NT2/D1 (cell line): ENCODE data around the gene PSMD3.

Experiments
- DNase-seq: peaks from one replicate; pipeline ENCODE4 v3.0.0-alpha.2; 2011; ENCODE audit warnings: low read depth, low spot score
- H3K27me3 ChIP-seq: 2 replicates; pipeline ENCODE4 v1.6.0; 2011; ENCODE audit warnings: mild to moderate bottlenecking; ENCODE audit not compliant: insufficient read length, insufficient read depth
- H3K36me3 ChIP-seq: 2 replicates; pipeline ENCODE4 v1.6.1; 2011; ENCODE audit warnings: mild to moderate bottlenecking, low read length, mixed read lengths; ENCODE audit not compliant: insufficient read depth, insufficient read length
- H3K4me1 ChIP-seq: 2 replicates; pipeline ENCODE4 v1.5.1; 2011; ENCODE audit not compliant: insufficient read depth, insufficient read length
- H3K4me3 ChIP-seq: 2 replicates; pipeline ENCODE4 v1.5.1; 2011; ENCODE audit warnings: low read depth; ENCODE audit not compliant: insufficient read length
- H3K9ac ChIP-seq: 2 replicates; pipeline ENCODE4 v1.6.0; 2011; ENCODE audit warnings: low read depth; ENCODE audit not compliant: insufficient read length
- H3K9me3 ChIP-seq: 2 replicates; pipeline ENCODE4 v1.5.1; 2011; ENCODE audit warnings: mild to moderate bottlenecking, low read length; ENCODE audit not compliant: insufficient read depth
- SUZ12 ChIP-seq: IDR thresholded peaks from 2 replicates; pipeline ENCODE4 v1.6.1; 2011; ENCODE audit not compliant: insufficient read length, insufficient read depth; ENCODE audit errors: extremely low read depth
- YY1 ChIP-seq: IDR thresholded peaks from 2 replicates; pipeline ENCODE4 v1.6.1; 2011; ENCODE audit not compliant: insufficient read length, insufficient read depth
- ZNF274 ChIP-seq: IDR thresholded peaks from 2 replicates; pipeline ENCODE4 v1.6.1; 2011; ENCODE audit warnings: mild to moderate bottlenecking, low read depth, low read length

PSMD3 gene

GRCh38 chr17:40014375-40014980 lies 33.9 kb downstream of the PSMD3 start:
- DNase-seq, result no peak
- Histone ChIP-seq H3K9ac (peak overlapping the region; percentile 5), H3K9me3 (peaks cover 3% of the 10 kb centered on the region; the same call in 1 of the 2 replicates), H3K36me3 (peaks cover 22% of the 10 kb centered on the region), H3K4me1 (peaks cover 26% of the 10 kb centered on the region), H3K27me3 (peaks cover 2% of the 10 kb centered on the region), H3K4me3 (no peak overlapping the region)
- no peak for TF ChIP-seq YY1
- TF ChIP-seq SUZ12, result no peak
- TF ChIP-seq ZNF274, result no peak

- no peak for DNase-seq
These were observed 34.7 kb downstream of the PSMD3 start, which contains the start of gene CSF3 for GRCh38 chr17:40015005-40015997. TSS of gene CSF3 (plus strand) at chr17:40015440. CDS start at chr17:40015475, 35 bp downstream.

GRCh38 chr17:40015998-40016985 lies 35.7 kb downstream of the PSMD3 start:
- H3K27me3 ChIP-seq, result peaks cover 2% of the 10 kb centered on the region
- H3K9ac ChIP-seq, result no peak overlapping the region
- TF ChIP-seq ZNF274, result no peak
- no peak for TF ChIP-seq YY1
- no peak for TF ChIP-seq SUZ12
- H3K9me3 ChIP-seq, result no peaks in the 10 kb centered on the region
- no peak overlapping the region for H3K4me3 ChIP-seq
- peaks cover 37% of the 10 kb centered on the region for H3K36me3 ChIP-seq
- no peak for DNase-seq
- peaks cover 34% of the 10 kb centered on the region for H3K4me1 ChIP-seq

More at GRCh38 chr17:40015005-40015997, 34.7 kb downstream of the PSMD3 start, which contains the start of gene CSF3:
- H3K9ac ChIP-seq, result peak within 1 kb of the TSS; percentile 5
- peaks cover 2% of the 10 kb centered on the region for H3K27me3 ChIP-seq
- H3K9me3 ChIP-seq, result peaks cover 3% of the 10 kb centered on the region; the same call in 1 of the 2 replicates
- TF ChIP-seq YY1 (no peak), SUZ12 (no peak), ZNF274 (no peak)
- peaks cover 30% of the 10 kb centered on the region for H3K36me3 ChIP-seq
- H3K4me3 ChIP-seq, result no peak within 1 kb of the TSS
- peaks cover 34% of the 10 kb centered on the region for H3K4me1 ChIP-seq

GRCh38 chr17:40017422-40018080 lies 36.9 kb downstream of the PSMD3 start:
- H3K4me3 ChIP-seq, result no peak overlapping the region
- no peak overlapping the region for H3K9ac ChIP-seq
- TF ChIP-seq YY1, result no peak
- TF ChIP-seq SUZ12, result no peak
- TF ChIP-seq ZNF274, result no peak
- H3K36me3 ChIP-seq, result peaks cover 48% of the 10 kb centered on the region
- no peaks in the 10 kb centered on the region for H3K9me3 ChIP-seq
- peaks cover 2% of the 10 kb centered on the region for H3K27me3 ChIP-seq
- peaks cover 43% of the 10 kb centered on the region for H3K4me1 ChIP-seq
- no peak for DNase-seq

- Histone ChIP-seq H3K9me3 (no peaks in the 10 kb centered on the region), H3K4me3 (no peak overlapping the region), H3K27me3 (peaks cover 2% of the 10 kb centered on the region), H3K9ac (peak overlapping the region; percentile 7), H3K4me1 (peaks cover 49% of the 10 kb centered on the region), H3K36me3 (peaks cover 57% of the 10 kb centered on the region)
- DNase-seq, result no peak
- TF ChIP-seq ZNF274 (no peak), SUZ12 (no peak), YY1 (no peak)
These were observed 37.9 kb downstream of the PSMD3 start for GRCh38 chr17:40018211-40019121.
